Left lung (tissue), 10 donors: ENCODE data around the gene STK10. TPM values are rescaled to one million over a fixed set of nuclear protein-coding genes. Genes with fewer than 3 reads are reported as not detected.

Experiments
- ATAC-seq: fragments of 200-7000 bp; cut with Tn5 transposase; one replicate; pipeline ENCODE4 v1.9.1; 2020; ENCODE audit warnings: moderate library complexity
- DNase-seq, 4 donors: peaks; one replicate each; pipeline ENCODE4 v3.0.0-alpha.2; 2013 to 2020
- H3K27ac ChIP-seq, 2 donors: fragments of 200-600 bp; sonication (generic) in 1 of 2; one replicate each; pipeline versions ENCODE4 v1.5.0 to v1.8.0; 2020 to 2021
- H3K27me3 ChIP-seq, 2 donors: fragments of 200-600 bp; sonication (generic) in 1 of 2; one replicate each; pipeline versions ENCODE4 v1.5.0 to v1.8.0; 2020 to 2021
- H3K36me3 ChIP-seq, 2 donors: fragments of 200-600 bp; sonication (generic) in 1 of 2; one replicate each; pipeline versions ENCODE4 v1.5.0 to v1.8.0; 2020 to 2021
- H3K4me1 ChIP-seq, 2 donors: fragments of 200-600 bp; one replicate each; pipeline ENCODE4 v1.8.0; 2021
- H3K4me3 ChIP-seq, 2 donors: fragments of 200-600 bp; sonication (generic) in 1 of 2; one replicate each; pipeline versions ENCODE4 v1.5.0 to v1.8.0; 2020 to 2021; ENCODE audit warnings: mild to moderate bottlenecking in 1 of 2
- H3K9me3 ChIP-seq, 2 donors: fragments of 200-600 bp; sonication (generic) in 1 of 2; one replicate each; pipeline versions ENCODE4 v1.5.0 to v1.8.0; 2020 to 2021
- intact Hi-C, 2 donors: fragments of 100-400 bp; cut with DNase I; formaldehyde crosslinking; loops; one replicate each; pipeline versions ENCODE4 v1.11.2 to v1.14.2; 2022
- polyA plus RNA-seq, 6 donors: library from polyadenylated mRNA; unstranded; fragments of 120-200 nt; gene quantifications; one replicate each; pipeline ENCODE4 v1.2.1, GENCODE V29; 2013; ENCODE audit not compliant: insufficient read length in 6 of 6
- total RNA-seq, 2 donors: library from RNA; stranded (reverse); fragmentation: NEBNext Ultra II Directional; extraction: Animal tissue kit (Norgen Biotek cat#: 25700); gene quantifications; one replicate each; pipeline ENCODE4 v1.2.1, GENCODE V29; 2021
- TF ChIP-seq, protein P1 (sequence below), 2 donors: fragments of 200-600 bp; sonication (generic) in 1 of 2; IDR thresholded peaks; one replicate each; pipeline versions ENCODE4 v1.5.0 to v1.8.0; 2021; ENCODE audit warnings: antibody characterized with exemption in 2 of 2
- donor health status: DM: no; HTN: yes; CAD: no.
- donor health status: DM: no; HTN: no; CAD: no.

The STK10 gene
- total and polyA plus RNA-seq, 8 donors, result 18.6 to 83.2 (median 21.9) TPM

DNA sequence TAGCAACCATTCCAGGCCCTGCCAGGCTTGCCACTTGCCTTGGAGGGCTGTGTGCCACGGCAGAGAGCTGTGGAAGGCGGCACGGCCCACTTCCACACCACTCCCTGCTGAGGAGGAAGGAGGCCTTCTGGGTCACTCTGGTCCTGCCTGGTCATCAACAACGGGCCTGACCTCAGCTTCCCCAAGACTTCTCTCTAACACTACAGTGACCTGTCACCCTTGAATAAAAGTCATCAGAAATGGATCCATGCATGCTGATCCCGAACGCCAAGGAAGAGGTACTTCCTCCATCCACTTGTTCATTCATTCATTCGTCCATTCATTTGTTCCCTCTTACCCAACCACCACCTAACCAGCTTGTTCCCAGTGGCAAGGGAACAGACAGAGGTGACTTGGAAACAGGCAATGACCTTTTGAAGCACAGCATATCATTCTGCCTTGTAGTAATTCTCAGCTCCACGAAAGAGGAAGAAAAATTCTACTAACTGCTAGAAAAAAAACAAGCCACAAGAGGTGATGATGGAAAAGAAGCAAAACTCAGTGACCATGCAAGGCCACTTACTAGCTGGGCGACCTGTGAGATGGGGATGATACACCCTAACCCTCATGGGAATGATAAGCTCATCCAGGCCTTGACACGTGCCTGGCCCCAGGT is 58.6 kb downstream of the STK10 start:
- Histone ChIP-seq H3K27me3 (no peaks in the 10 kb centered on the region), H3K27ac (peak overlapping the region in 1 of 2 donors; percentile 93), H3K4me1 (peaks cover 0 to 64% of the 10 kb centered on the region in 2 donors), H3K4me3 (no peak overlapping the region), H3K36me3 (peaks cover 0 to 29% of the 10 kb centered on the region in 2 donors), H3K9me3 (no peaks in the 10 kb centered on the region)
- DNase-seq (peak in 2 of 4 donors; percentile 59 to 83), ATAC-seq (peak; percentile 51)
- TF ChIP-seq, protein P1, sequence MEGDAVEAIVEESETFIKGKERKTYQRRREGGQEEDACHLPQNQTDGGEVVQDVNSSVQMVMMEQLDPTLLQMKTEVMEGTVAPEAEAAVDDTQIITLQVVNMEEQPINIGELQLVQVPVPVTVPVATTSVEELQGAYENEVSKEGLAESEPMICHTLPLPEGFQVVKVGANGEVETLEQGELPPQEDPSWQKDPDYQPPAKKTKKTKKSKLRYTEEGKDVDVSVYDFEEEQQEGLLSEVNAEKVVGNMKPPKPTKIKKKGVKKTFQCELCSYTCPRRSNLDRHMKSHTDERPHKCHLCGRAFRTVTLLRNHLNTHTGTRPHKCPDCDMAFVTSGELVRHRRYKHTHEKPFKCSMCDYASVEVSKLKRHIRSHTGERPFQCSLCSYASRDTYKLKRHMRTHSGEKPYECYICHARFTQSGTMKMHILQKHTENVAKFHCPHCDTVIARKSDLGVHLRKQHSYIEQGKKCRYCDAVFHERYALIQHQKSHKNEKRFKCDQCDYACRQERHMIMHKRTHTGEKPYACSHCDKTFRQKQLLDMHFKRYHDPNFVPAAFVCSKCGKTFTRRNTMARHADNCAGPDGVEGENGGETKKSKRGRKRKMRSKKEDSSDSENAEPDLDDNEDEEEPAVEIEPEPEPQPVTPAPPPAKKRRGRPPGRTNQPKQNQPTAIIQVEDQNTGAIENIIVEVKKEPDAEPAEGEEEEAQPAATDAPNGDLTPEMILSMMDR (IDR thresholded peaks at IDR 0.05), result no peak
- intact Hi-C loops, result no loop called here

DNA sequence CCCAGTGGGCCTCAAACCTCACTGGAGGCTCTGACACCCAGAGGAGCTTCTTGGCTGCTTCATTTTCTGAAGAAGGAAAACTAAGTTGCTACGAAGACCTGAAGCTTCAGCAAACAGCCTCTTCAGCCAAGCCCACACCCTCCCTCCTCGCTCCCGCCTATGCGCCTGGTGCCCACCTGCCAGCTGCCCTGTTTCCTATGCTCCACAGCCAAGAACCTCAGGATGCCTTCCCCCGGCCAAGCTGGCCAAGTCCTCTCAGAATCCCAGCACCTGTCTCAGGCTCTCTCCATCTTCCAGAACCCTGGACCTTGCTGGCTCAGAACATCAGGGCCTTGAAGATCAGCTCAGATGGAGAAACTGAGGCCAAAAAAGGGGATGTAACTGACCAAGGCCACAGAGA is 60.4 kb downstream of the STK10 start:
- Histone ChIP-seq H3K9me3 (no peaks in the 10 kb centered on the region), H3K27me3 (no peaks in the 10 kb centered on the region), H3K36me3 (peaks cover 0 to 36% of the 10 kb centered on the region in 2 donors), H3K27ac (no peak overlapping the region), H3K4me1 (peaks cover 0 to 58% of the 10 kb centered on the region in 2 donors), H3K4me3 (no peak overlapping the region)
- intact Hi-C loops, result no loop called here
- ATAC-seq (no peak), DNase-seq (no peak)
- TF ChIP-seq, protein P1 (IDR thresholded peaks at IDR 0.05), result no peak

DNA sequence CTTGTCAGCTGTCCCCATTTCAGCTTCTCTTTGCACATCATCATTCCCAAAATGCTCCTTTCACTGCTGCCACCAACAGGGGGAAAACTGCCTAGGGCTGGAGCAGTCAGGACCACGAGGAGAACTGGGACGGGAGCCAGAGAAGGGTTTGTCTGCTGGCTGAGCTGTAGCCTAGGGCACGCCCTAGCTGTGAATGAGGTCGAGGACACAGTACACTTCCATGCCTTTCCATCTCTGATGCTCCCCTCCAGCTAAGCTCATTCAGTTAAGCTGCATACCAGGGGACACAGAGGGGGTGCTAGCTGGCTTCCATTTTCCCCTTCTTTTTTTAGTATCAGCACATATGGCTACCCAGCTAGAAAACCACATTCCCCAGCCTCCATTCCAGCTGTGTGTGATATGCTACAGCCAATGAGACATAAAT is 64.7 kb downstream of the STK10 start:
- intact Hi-C loops, result no loop called here
- DNase-seq, result peak in 3 of 4 donors; percentile 72 to 85 (median 74)

DNA sequence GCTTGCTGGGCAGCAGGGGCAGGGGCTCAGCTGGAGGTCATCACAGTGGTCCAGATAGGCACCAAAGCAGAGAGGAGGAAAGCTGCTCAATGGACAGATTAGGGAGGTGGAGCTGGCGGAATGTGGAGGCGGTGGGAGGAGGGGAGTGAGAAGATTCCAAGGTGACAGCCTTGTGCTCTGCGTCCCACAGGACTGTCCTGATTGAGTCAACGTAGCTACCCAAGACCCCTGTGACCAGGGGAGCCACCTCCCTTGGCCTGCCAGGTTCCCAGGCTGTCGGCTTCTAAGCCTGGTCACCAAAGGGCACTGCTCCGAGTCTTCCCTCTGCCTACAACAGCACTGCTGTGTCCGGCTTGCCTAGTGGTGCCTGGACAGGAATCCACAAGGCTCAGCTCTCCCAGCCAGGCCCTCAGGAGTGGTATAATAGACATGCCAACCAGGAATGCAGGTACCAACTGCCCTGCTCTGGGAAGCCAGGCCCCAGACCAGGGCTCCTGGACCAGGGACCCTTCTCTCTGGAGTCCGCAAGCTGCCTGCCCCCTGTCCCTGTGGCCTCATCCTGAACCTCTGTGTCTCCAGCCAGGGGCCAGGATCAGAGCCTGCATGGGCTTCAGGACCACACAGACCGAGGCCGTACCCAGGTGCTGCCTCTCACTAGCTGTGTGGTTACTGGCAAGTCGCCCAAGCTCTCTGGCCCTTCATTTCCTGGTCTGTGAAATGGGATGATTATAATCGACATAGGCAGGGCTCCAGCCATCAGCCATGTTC is 67.9 kb downstream of the STK10 start:
- no peak overlapping the region for H3K4me3 ChIP-seq
- peaks cover 0 to 40% of the 10 kb centered on the region in 2 donors for H3K36me3 ChIP-seq
- no peaks in the 10 kb centered on the region for H3K9me3 ChIP-seq
- peaks cover 3 to 60% of the 10 kb centered on the region in 2 donors for H3K4me1 ChIP-seq
- TF ChIP-seq, protein P1 (IDR thresholded peaks at IDR 0.05), result no peak
- DNase-seq (no peak), ATAC-seq (no peak)
- H3K27me3 ChIP-seq, result no peaks in the 10 kb centered on the region
- intact Hi-C loops, result loop anchor here in 1 of 2 donors (10.0 kb wide), 1 partner anchor 65 kb away; the partner anchor contains the start of gene STK10
- H3K27ac ChIP-seq, result peak overlapping the region in 1 of 2 donors; percentile 21

More for the DNA sequence above, 64.7 kb downstream of the STK10 start:
- Histone ChIP-seq H3K36me3 (peaks cover 0 to 36% of the 10 kb centered on the region in 2 donors), H3K9me3 (no peaks in the 10 kb centered on the region), H3K4me3 (no peak overlapping the region), H3K27me3 (no peaks in the 10 kb centered on the region), H3K27ac (no peak overlapping the region), H3K4me1 (peaks cover 3 to 36% of the 10 kb centered on the region in 2 donors)
- ATAC-seq, result peak; percentile 77
- TF ChIP-seq, protein P1 (IDR thresholded peaks at IDR 0.05), result no peak

DNA sequence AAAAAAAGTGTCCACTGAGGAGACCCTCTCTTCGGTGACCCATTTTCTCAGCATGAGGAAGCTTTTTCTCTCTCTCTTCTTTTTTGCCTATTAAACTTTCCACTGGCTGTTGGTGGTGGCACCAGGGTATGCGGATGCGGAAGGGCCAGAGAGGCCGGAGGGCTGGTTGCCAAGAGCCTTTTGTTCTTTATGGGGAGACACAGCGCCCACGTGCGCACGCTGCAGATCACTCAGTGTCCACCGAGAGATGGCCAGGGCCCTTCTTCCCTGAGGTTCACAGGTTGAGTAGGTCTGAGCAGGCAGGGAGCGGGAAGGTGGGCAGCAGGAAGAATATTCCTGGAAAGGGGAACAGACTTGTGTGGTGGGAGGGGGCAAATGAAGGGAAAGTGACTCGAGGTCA is 69.1 kb downstream of the STK10 start:
- DNase-seq (no peak), ATAC-seq (no peak)
- Histone ChIP-seq H3K4me3 (no peak overlapping the region), H3K36me3 (peaks cover 0 to 34% of the 10 kb centered on the region in 2 donors), H3K27me3 (no peaks in the 10 kb centered on the region), H3K27ac (peak overlapping the region in 1 of 2 donors; percentile 57), H3K4me1 (peaks cover 3 to 70% of the 10 kb centered on the region in 2 donors), H3K9me3 (no peaks in the 10 kb centered on the region)
- TF ChIP-seq, protein P1 (IDR thresholded peaks at IDR 0.05), result no peak
- intact Hi-C loops, result loop anchor here in 1 of 2 donors (10.0 kb wide), 1 partner anchor 66 kb away; the partner anchor contains the start of gene STK10
